DLD1 (cell line): ENCODE measurements around the gene FHIT.
"Not testable (repeated sequence)": the region's sequence is repeated elsewhere in the genome, so short reads cannot be mapped to it uniquely, and the experiment has no call there.

Source experiments
- in situ Hi-C: cut with HindIII; loops from 2 replicates; pipeline ENCODE4 v1.10.0; 2017; ENCODE audit warnings: low sequenced_read_pairs

The FHIT gene

GRCh38 chr3:59831394-59831793 is 1419.9 kb downstream of the FHIT start:
- in situ Hi-C loops: no loop called here

GRCh38 chr3:59829527-59829926 is 1421.7 kb downstream of the FHIT start:
- in situ Hi-C loops: no loop called here

GRCh38 chr3:59824876-59825275 is 1426.4 kb downstream of the FHIT start:
- in situ Hi-C loops: no loop called here

- in situ Hi-C loops: no loop called here
Observed at GRCh38 chr3:59821274-59821673, 1430.0 kb downstream of the FHIT start.

GRCh38 chr3:59820352-59820934 is 1430.8 kb downstream of the FHIT start:
- in situ Hi-C loops: no loop called here

- in situ Hi-C loops: no loop called here
Observed at GRCh38 chr3:59818919-59819300, 1432.3 kb downstream of the FHIT start.

- in situ Hi-C loops: no loop called here
Observed at GRCh38 chr3:59818033-59818918, 1433.0 kb downstream of the FHIT start.

- in situ Hi-C loops: no loop called here
Observed at GRCh38 chr3:59817511-59817910, 1433.7 kb downstream of the FHIT start.

- in situ Hi-C loops: no loop called here
Observed at GRCh38 chr3:59816312-59816711, 1434.9 kb downstream of the FHIT start.

- in situ Hi-C loops: no loop called here
Observed at GRCh38 chr3:59813148-59813538, 1438.1 kb downstream of the FHIT start.

- in situ Hi-C loops: no loop called here
Observed at GRCh38 chr3:59812237-59813147, 1438.8 kb downstream of the FHIT start.

- in situ Hi-C loops: no loop called here
Observed at GRCh38 chr3:59811160-59811559, 1440.1 kb downstream of the FHIT start.

- in situ Hi-C loops: no loop called here
Observed at GRCh38 chr3:59810606-59811005, 1440.6 kb downstream of the FHIT start.

GRCh38 chr3:59809710-59810444 is 1441.4 kb downstream of the FHIT start:
- in situ Hi-C loops: no loop called here

GRCh38 chr3:59809016-59809415 is 1442.2 kb downstream of the FHIT start:
- in situ Hi-C loops: no loop called here

GRCh38 chr3:59808446-59808845 is 1442.8 kb downstream of the FHIT start:
- in situ Hi-C loops: no loop called here

GRCh38 chr3:59803268-59803667 is 1448.0 kb downstream of the FHIT start:
- in situ Hi-C loops: no loop called here

- in situ Hi-C loops: not testable (repeated sequence)
Observed at GRCh38 chr3:59802453-59802852, 1448.8 kb downstream of the FHIT start.

GRCh38 chr3:59802045-59802444 is 1449.2 kb downstream of the FHIT start:
- in situ Hi-C loops: no loop called here

- in situ Hi-C loops: no loop called here
Observed at GRCh38 chr3:59800481-59800880, 1450.8 kb downstream of the FHIT start.
